Ishikawa (cell line): ENCODE measurements around the gene GALNT1.

Experiments used
- CEBPB ChIP-seq: IDR thresholded peaks from 2 replicates; pipeline ENCODE4 v1.6.1; 2012
- CREB1 ChIP-seq: IDR thresholded peaks from 2 replicates; pipeline ENCODE4 v1.6.1; 2012; ENCODE audit warnings: low read depth
- EGR1 ChIP-seq: IDR thresholded peaks from 2 replicates; pipeline ENCODE4 v1.6.1; 2012
- EP300 ChIP-seq: IDR thresholded peaks from 2 replicates; pipeline ENCODE4 v1.6.1; 2012; ENCODE audit warnings: borderline replicate concordance
- FOXM1 ChIP-seq: IDR thresholded peaks from 2 replicates; pipeline ENCODE4 v1.6.1; 2012; ENCODE audit warnings: low read depth, borderline replicate concordance
- NFIC ChIP-seq: IDR thresholded peaks from 2 replicates; pipeline ENCODE4 v1.6.1; 2012
- RAD21 ChIP-seq: IDR thresholded peaks from 2 replicates; pipeline ENCODE4 v1.6.1; 2012; ENCODE audit warnings: low read depth
- TAF1 ChIP-seq: IDR thresholded peaks from 2 replicates; pipeline ENCODE4 v1.6.1; 2012; ENCODE audit warnings: low read depth, mild to moderate bottlenecking
- TCF12 ChIP-seq: IDR thresholded peaks from 2 replicates; pipeline ENCODE4 v1.6.1; 2012; ENCODE audit warnings: low read depth
- TEAD4 ChIP-seq: IDR thresholded peaks from 2 replicates; pipeline ENCODE4 v1.6.1; 2012
- YY1 ChIP-seq: IDR thresholded peaks from 2 replicates; pipeline ENCODE4 v1.6.1; 2012; ENCODE audit warnings: low read depth
- ZBTB7A ChIP-seq: IDR thresholded peaks from 2 replicates; pipeline ENCODE4 v1.6.1; 2012; ENCODE audit warnings: low read depth
- TF ChIP-seq, protein P1 (sequence below): IDR thresholded peaks from 2 replicates; pipeline ENCODE4 v1.6.1; 2012
- TF ChIP-seq, protein P2 (sequence below): IDR thresholded peaks from 2 replicates; pipeline ENCODE4 v1.6.1; 2012
- TF ChIP-seq, protein P3 (sequence below): IDR thresholded peaks from 2 replicates; pipeline ENCODE4 v1.6.1; 2012; ENCODE audit warnings: low read depth, mild to moderate bottlenecking

The GALNT1 gene

DNA sequence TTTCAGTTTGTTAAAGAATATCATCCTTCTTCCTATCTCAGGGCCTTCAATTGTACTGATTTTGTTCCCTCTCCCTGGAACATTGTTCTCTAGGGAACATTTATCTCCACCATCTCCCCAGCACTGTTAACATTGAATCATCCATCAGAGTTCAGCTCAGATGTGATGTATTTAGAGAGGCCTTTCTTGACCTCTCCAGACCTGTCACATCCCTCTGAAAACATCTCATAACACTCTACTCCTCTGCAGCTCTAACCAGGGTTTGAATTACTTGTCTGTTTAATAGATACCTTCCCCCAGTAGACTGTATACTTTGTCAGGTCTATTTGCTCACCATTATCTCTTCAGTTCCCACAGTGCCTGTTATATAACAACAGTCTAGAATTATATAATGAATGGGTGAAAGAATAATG is 98.6 kb downstream of the GALNT1 start:
- no peak for TF ChIP-seq EGR1
- no peak for TF ChIP-seq TCF12
- TF ChIP-seq YY1 = no peak
- TF ChIP-seq, protein P1, sequence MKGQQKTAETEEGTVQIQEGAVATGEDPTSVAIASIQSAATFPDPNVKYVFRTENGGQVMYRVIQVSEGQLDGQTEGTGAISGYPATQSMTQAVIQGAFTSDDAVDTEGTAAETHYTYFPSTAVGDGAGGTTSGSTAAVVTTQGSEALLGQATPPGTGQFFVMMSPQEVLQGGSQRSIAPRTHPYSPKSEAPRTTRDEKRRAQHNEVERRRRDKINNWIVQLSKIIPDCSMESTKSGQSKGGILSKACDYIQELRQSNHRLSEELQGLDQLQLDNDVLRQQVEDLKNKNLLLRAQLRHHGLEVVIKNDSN = no peak
- no peak for TF ChIP-seq CEBPB
- no peak for TF ChIP-seq ZBTB7A
- no peak for TF ChIP-seq CREB1
- no peak for TF ChIP-seq NFIC
- TF ChIP-seq, protein P2, sequence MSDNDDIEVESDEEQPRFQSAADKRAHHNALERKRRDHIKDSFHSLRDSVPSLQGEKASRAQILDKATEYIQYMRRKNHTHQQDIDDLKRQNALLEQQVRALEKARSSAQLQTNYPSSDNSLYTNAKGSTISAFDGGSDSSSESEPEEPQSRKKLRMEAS = no peak
- no peak for TF ChIP-seq RAD21
- TF ChIP-seq, protein P3, sequence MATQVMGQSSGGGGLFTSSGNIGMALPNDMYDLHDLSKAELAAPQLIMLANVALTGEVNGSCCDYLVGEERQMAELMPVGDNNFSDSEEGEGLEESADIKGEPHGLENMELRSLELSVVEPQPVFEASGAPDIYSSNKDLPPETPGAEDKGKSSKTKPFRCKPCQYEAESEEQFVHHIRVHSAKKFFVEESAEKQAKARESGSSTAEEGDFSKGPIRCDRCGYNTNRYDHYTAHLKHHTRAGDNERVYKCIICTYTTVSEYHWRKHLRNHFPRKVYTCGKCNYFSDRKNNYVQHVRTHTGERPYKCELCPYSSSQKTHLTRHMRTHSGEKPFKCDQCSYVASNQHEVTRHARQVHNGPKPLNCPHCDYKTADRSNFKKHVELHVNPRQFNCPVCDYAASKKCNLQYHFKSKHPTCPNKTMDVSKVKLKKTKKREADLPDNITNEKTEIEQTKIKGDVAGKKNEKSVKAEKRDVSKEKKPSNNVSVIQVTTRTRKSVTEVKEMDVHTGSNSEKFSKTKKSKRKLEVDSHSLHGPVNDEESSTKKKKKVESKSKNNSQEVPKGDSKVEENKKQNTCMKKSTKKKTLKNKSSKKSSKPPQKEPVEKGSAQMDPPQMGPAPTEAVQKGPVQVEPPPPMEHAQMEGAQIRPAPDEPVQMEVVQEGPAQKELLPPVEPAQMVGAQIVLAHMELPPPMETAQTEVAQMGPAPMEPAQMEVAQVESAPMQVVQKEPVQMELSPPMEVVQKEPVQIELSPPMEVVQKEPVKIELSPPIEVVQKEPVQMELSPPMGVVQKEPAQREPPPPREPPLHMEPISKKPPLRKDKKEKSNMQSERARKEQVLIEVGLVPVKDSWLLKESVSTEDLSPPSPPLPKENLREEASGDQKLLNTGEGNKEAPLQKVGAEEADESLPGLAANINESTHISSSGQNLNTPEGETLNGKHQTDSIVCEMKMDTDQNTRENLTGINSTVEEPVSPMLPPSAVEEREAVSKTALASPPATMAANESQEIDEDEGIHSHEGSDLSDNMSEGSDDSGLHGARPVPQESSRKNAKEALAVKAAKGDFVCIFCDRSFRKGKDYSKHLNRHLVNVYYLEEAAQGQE = no peak
- TF ChIP-seq TAF1 = no peak
- TF ChIP-seq EP300 = no peak
- TF ChIP-seq TEAD4 = no peak
- TF ChIP-seq FOXM1 = no peak

DNA sequence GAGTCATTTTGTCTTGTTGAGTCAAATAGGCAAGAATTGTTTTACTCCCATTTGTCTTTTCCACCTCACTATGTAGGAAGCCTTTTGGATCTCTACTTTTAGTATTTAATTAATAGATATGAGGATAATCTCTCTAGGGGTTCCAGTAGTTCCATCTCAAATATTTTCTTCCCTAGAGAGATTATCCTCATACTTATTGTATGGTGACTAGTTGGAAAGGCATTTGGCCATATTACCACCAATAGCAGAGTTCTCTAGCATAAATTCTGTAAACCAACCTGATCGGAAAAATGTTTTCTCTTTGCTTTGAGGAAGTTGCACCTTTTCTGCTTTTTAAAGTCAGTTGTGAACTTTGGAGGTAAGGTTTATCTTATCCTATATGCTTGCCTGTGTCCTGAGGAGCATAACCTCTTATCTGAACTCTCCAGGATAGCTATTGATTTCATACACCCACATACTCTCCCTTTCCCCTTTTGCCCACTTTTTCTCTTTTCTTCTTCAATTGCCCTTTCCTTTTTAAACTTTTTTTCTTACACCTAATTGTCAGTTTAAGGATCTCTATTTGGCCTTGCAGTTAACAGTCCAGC is 100.8 kb downstream of the GALNT1 start:
- no peak for TF ChIP-seq CREB1
- TF ChIP-seq TCF12 = no peak
- TF ChIP-seq TEAD4 = no peak
- TF ChIP-seq, protein P3 = no peak
- no peak for TF ChIP-seq YY1
- TF ChIP-seq EGR1 = no peak
- no peak for TF ChIP-seq ZBTB7A
- no peak for TF ChIP-seq NFIC
- TF ChIP-seq TAF1 = no peak
- TF ChIP-seq EP300 = no peak
- TF ChIP-seq, protein P2 = no peak
- no peak for TF ChIP-seq RAD21
- no peak for TF ChIP-seq FOXM1
- TF ChIP-seq CEBPB = no peak

DNA sequence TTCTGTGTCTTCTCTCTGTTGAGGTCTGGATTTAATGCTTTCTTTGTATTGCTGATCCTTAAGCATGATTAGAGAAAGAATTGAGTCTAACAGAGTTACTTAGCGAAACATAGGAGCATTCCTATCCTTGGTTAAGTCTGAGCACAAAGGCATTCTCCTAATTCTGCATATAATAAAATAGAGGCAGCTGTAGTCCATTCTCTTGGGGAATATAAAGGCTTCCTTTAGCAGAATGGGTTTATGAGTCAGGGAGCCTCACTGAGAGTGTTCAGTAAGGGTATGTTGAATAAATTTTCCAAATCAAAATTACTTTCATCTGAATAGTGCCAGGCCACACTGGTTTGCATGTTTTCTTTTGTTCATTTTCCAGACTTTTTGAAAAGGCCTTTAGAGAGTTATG is 101.5 kb downstream of the GALNT1 start:
- TF ChIP-seq TEAD4 = no peak
- TF ChIP-seq ZBTB7A = no peak
- no peak for TF ChIP-seq EGR1
- TF ChIP-seq, protein P1 = no peak

DNA sequence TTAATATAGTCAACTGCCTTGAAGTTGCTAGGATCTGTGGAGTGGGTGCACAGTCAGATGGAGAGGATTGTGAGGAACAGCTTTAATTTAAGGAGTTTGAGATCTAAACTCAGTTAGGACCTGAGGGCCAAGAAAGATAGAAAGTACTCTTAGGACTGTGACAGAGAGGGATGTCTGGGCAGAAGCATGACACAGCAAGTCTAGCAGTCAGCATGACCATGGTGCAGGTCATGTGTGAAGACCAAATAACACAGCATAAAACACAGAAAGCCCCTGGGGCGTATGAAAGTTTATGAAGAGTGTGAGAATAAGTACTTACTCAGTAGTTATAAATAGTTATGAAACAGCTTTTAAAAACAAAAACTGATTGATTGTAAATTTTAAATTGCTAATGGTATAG is 107.2 kb downstream of the GALNT1 start:
- no peak for TF ChIP-seq RAD21
- TF ChIP-seq FOXM1 = no peak
- no peak for TF ChIP-seq CREB1
- TF ChIP-seq, protein P3 = no peak
- TF ChIP-seq EGR1 = no peak
- TF ChIP-seq, protein P1 = no peak
- TF ChIP-seq TCF12 = no peak
- no peak for TF ChIP-seq EP300
- no peak for TF ChIP-seq TEAD4
- TF ChIP-seq TAF1 = no peak
- TF ChIP-seq, protein P2 = no peak
- TF ChIP-seq CEBPB = no peak
- TF ChIP-seq YY1 = no peak
- no peak for TF ChIP-seq ZBTB7A
